Activated CD4-positive, alpha-beta T cell treated with anti-CD3 and anti-CD28 coated beads, Interleukin-2, amount 50 U/mL, for 4 hours (primary cell): ENCODE measurements around the gene MYL11.

ENCODE experiments used
- DNase-seq, 2 experiments: peaks; one replicate each; pipeline ENCODE4 v3.0.0-alpha.2; 2020

Gene MYL11

GRCh38 chr16:30397056-30397455, 22.5 kb downstream of the MYL11 start:
- DNase-seq, result no peak

GRCh38 chr16:30397776-30398660, 23.4 kb downstream of the MYL11 start:
- no peak for DNase-seq

- no peak for DNase-seq
Measured at GRCh38 chr16:30398661-30399434, 24.2 kb downstream of the MYL11 start.

GRCh38 chr16:30399435-30400186, 25.0 kb downstream of the MYL11 start:
- no peak for DNase-seq

GRCh38 chr16:30401768-30402425, 27.3 kb downstream of the MYL11 start:
- no peak for DNase-seq

- DNase-seq, result no peak
Measured at GRCh38 chr16:30406795-30407101, 32.1 kb downstream of the MYL11 start.

GRCh38 chr16:30407102-30407803, 32.7 kb downstream of the MYL11 start, which contains the start of gene ZNF771:
Gene ZNF771 (plus strand): TSS chr16:30407606. CDS start chr16:30408054, 448 bp downstream.
- peak; percentile 79 to 80 for DNase-seq

GRCh38 chr16:30407804-30408534, 33.4 kb downstream of the MYL11 start:
- DNase-seq, result no peak

GRCh38 chr16:30409125-30410060, 34.8 kb downstream of the MYL11 start:
- peak; percentile 91 to 95 for DNase-seq

GRCh38 chr16:30413112-30413806, 38.7 kb downstream of the MYL11 start:
- DNase-seq, result no peak

- no peak for DNase-seq
Measured at GRCh38 chr16:30414159-30414558, 39.6 kb downstream of the MYL11 start.

GRCh38 chr16:30416047-30416603, 41.5 kb downstream of the MYL11 start:
- DNase-seq, result no peak

- no peak for DNase-seq
Measured at GRCh38 chr16:30416624-30417528, 42.3 kb downstream of the MYL11 start.

GRCh38 chr16:30417529-30418349, 43.1 kb downstream of the MYL11 start:
- DNase-seq, result peak; percentile 82 to 86

GRCh38 chr16:30418350-30419181, 44.0 kb downstream of the MYL11 start:
- no peak for DNase-seq

- no peak for DNase-seq
Measured at GRCh38 chr16:30421010-30421409, 46.4 kb downstream of the MYL11 start.
